Transverse colon (tissue), 4 donors: Measurements from ENCODE around the gene MAGEA11.

Experiments
- POLR2A ChIP-seq: fragments of 450-650 bp; IDR thresholded peaks from one replicate; pipeline ENCODE4 v1.6.1; 2016; ENCODE audit warnings: antibody characterized with exemption, mild to moderate bottlenecking, moderate library complexity
- POLR2AphosphoS5 ChIP-seq, 3 donors: sonication (generic); formaldehyde crosslinking; IDR thresholded peaks; one replicate each; pipeline ENCODE4 v1.6.1; 2016; ENCODE audit warnings: antibody characterized with exemption in 3 of 3
- TF ChIP-seq, protein P1 (sequence below), 5 experiments: fragments of 200-600 bp in 3 of 5; fragments of 450-650 bp in 2 of 5; sonication (generic) in 3 of 5; IDR thresholded peaks; 1 replicate in 2 of 5; 2 replicates in 3 of 5; pipeline ENCODE4 v1.5.1; 2016 to 2017; ENCODE audit warnings: antibody characterized with exemption in 5 of 5, inconsistent platforms in 3 of 5, mild to moderate bottlenecking in 2 of 5, moderate library complexity in 1 of 5

DNA sequence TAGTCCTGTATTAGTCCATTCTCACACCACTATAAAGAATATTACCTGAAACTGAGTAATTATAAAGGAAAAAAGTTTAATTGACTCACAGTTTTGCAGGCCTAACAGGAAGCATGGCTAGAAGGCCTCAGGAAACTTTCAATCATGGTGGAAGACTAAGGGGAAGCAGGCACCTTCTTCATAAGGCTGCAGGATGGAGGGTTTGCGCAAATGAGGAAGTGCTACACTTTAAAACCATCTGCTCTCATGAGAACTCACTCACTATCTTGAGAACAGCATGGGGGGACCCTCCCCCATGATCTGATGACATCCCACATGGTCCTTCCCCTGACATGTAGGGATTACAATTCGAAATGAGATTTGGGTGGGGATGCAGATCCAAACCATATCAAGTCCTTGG lies 12.1 kb upstream of the MAGEA11 start:
- TF ChIP-seq, protein P1, sequence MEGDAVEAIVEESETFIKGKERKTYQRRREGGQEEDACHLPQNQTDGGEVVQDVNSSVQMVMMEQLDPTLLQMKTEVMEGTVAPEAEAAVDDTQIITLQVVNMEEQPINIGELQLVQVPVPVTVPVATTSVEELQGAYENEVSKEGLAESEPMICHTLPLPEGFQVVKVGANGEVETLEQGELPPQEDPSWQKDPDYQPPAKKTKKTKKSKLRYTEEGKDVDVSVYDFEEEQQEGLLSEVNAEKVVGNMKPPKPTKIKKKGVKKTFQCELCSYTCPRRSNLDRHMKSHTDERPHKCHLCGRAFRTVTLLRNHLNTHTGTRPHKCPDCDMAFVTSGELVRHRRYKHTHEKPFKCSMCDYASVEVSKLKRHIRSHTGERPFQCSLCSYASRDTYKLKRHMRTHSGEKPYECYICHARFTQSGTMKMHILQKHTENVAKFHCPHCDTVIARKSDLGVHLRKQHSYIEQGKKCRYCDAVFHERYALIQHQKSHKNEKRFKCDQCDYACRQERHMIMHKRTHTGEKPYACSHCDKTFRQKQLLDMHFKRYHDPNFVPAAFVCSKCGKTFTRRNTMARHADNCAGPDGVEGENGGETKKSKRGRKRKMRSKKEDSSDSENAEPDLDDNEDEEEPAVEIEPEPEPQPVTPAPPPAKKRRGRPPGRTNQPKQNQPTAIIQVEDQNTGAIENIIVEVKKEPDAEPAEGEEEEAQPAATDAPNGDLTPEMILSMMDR (IDR thresholded peaks at IDR 0.05) = no peak
- TF ChIP-seq POLR2A = no peak
- TF ChIP-seq POLR2AphosphoS5 (IDR thresholded peaks at IDR 0.05) = no peak
